Transverse colon (tissue), 4 donors: ENCODE measurements around the gene NRG2.

Experiments
- CTCF ChIP-seq, 5 experiments: fragments of 200-600 bp in 3 of 5; fragments of 450-650 bp in 2 of 5; sonication (generic) in 3 of 5; IDR thresholded peaks; 1 replicate in 2 of 5; 2 replicates in 3 of 5; pipeline ENCODE4 v1.5.1; 2016 to 2017; ENCODE audit warnings: antibody characterized with exemption in 5 of 5, inconsistent platforms in 3 of 5, mild to moderate bottlenecking in 2 of 5, moderate library complexity in 1 of 5
- POLR2A ChIP-seq: fragments of 450-650 bp; IDR thresholded peaks from one replicate; pipeline ENCODE4 v1.6.1; 2016; ENCODE audit warnings: antibody characterized with exemption, mild to moderate bottlenecking, moderate library complexity
- POLR2AphosphoS5 ChIP-seq, 3 donors: sonication (generic); formaldehyde crosslinking; IDR thresholded peaks; one replicate each; pipeline ENCODE4 v1.6.1; 2016; ENCODE audit warnings: antibody characterized with exemption in 3 of 3

- no peak for TF ChIP-seq CTCF (IDR thresholded peaks at IDR 0.05)
- TF ChIP-seq POLR2A = no peak
- TF ChIP-seq POLR2AphosphoS5 (IDR thresholded peaks at IDR 0.05) = no peak
Observed at GRCh38 chr5:140035881-140036280, 7.2 kb downstream of the NRG2 start.
